ENCODE measurements around the gene MAP7.

DNA sequence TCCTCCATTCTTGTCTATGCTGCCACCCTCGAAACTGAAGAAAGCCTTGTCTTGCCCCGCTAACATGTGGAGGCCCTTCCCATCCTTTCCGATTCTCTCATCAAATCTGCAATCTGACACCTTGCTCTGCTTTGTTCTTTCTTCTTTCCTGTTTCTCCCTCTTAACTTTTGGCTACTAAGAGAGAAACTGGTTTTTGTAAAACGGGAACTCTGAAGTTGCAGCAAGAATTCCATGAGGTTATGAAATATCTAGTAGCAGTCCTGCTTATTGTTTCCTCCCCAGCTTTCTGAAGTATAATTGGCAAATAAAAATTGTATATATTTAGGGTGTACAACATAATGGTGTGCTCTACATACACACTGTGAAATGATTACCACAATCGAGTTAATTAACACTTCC is 80.2 kb downstream of the MAP7 start:
- TF ChIP-seq POLR2AphosphoS5 (IDR thresholded peaks at IDR 0.05), result no peak
- TF ChIP-seq, protein P1, sequence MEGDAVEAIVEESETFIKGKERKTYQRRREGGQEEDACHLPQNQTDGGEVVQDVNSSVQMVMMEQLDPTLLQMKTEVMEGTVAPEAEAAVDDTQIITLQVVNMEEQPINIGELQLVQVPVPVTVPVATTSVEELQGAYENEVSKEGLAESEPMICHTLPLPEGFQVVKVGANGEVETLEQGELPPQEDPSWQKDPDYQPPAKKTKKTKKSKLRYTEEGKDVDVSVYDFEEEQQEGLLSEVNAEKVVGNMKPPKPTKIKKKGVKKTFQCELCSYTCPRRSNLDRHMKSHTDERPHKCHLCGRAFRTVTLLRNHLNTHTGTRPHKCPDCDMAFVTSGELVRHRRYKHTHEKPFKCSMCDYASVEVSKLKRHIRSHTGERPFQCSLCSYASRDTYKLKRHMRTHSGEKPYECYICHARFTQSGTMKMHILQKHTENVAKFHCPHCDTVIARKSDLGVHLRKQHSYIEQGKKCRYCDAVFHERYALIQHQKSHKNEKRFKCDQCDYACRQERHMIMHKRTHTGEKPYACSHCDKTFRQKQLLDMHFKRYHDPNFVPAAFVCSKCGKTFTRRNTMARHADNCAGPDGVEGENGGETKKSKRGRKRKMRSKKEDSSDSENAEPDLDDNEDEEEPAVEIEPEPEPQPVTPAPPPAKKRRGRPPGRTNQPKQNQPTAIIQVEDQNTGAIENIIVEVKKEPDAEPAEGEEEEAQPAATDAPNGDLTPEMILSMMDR (IDR thresholded peaks at IDR 0.05), result no peak
- no peak for TF ChIP-seq POLR2A (IDR thresholded peaks at IDR 0.05)
